Hematopoietic multipotent progenitor cell treated with erythropoietin and hydrocortisone succinate and interleukin-3 and kit ligand, for 6 days (in vitro differentiated cells): ENCODE data around the gene TRIP13.
A peak's percentile ranks its signal among the peaks of the same experiment; 100 is the strongest.

Experiments used
- DNase-seq: peaks from one replicate; pipeline ENCODE4 v3.0.0-alpha.2; 2015

The TRIP13 gene

DNA sequence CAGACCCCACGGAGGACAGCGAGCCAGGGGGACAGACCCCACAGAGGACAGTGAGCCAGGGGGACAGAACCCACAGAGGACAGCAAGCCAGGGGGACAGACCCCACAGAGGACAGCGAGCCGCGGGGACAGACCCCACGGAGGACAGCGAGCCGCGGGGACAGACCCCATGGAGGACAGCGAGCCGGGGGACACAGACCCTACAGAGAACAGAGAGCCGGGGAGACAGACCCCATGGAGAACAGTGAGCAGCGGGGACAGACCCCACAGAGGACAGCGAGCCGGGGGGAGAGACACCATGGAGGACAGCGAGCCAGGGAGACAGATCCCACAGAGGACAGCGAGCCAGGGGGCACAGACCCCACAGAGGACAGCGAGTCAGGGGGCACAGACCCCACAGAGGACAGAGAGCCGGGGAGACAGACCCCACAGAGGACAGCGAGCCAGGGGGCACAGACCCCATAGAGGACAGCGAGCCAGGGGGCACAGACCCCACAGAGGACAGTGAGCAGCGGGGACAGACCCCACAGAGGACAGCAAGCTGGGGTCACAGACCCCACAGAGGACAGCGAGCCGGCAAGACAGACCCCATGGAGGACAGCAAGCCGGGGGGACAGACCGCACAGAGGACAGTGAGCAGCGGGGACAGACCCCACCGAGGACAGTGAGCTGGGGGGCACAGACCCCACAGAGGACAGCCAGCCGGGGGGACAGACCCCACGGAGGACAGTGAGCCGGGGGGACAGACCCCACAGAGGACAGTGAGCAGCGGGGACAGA lies 37.5 kb upstream of the TRIP13 start:
- no peak for DNase-seq

DNA sequence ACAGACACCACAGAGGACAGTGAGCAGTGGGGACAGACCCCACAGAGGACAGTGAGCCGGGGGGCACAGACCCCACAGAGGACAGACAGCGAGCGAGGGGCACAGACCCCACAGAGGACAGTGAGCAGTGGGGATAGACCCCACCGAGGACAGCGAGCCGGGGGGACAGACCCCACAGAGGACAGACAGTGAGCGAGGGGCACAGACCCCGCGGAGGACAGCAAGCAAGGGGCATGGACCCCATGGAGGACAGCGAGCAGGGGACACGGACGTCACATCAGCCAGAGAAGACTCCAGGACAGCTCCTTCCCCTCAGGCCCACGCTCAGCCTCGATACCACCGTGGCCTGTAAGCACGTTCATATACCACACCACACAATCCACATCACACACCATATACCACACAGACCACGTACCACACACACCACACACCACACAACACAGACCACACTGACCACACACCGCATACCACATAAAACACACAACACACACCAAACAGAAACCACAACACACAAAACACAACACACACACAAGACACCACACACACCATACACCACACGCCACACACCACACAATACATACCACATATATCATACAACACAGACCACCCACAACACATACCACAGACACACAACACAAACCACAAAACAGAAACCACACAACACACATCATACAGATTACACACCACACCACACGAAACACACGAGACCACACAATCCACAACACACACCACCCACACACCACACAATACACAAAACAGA lies 36.7 kb upstream of the TRIP13 start:
- DNase-seq = peak; percentile 16

- DNase-seq = no peak
These were observed 35.9 kb upstream of the TRIP13 start for GRCh38 chr5:856531-857425.

GRCh38 chr5:858726-859125 lies 34.0 kb upstream of the TRIP13 start:
- DNase-seq = no peak

- no peak for DNase-seq
These were observed 33.3 kb upstream of the TRIP13 start for GRCh38 chr5:859391-859790.

GRCh38 chr5:859798-860296 lies 32.8 kb upstream of the TRIP13 start:
- DNase-seq = no peak

DNA sequence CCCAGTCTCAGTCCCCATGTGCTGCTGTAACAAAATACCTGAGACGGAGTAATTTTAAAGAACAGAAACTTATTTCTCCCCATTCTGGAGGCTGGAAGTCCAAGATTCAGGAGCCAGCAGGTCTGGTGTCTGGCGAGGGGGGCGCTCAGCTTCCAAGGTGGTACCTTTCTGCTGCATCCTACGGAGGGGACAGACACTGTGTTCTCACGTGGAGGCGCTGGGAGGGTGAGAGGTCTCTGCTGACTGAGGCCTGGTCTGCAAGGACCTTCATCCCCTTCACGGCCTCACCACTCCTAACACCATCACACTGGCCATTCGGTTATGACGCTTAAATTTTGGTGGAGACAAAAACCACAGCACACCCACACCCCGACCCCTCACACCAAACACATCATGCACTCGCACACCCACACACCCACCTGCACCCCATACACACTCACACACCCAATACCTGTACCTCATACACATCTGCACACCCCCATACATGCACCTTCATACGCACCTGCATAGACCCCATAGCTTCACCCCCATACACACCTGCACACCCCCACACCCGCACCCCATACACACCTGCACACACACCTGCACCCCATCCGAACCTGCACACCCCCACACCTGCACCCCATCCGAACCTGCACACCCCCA lies 32.1 kb upstream of the TRIP13 start:
- no peak for DNase-seq

- no peak for DNase-seq
These were observed 31.0 kb upstream of the TRIP13 start for GRCh38 chr5:861442-862366.

DNA sequence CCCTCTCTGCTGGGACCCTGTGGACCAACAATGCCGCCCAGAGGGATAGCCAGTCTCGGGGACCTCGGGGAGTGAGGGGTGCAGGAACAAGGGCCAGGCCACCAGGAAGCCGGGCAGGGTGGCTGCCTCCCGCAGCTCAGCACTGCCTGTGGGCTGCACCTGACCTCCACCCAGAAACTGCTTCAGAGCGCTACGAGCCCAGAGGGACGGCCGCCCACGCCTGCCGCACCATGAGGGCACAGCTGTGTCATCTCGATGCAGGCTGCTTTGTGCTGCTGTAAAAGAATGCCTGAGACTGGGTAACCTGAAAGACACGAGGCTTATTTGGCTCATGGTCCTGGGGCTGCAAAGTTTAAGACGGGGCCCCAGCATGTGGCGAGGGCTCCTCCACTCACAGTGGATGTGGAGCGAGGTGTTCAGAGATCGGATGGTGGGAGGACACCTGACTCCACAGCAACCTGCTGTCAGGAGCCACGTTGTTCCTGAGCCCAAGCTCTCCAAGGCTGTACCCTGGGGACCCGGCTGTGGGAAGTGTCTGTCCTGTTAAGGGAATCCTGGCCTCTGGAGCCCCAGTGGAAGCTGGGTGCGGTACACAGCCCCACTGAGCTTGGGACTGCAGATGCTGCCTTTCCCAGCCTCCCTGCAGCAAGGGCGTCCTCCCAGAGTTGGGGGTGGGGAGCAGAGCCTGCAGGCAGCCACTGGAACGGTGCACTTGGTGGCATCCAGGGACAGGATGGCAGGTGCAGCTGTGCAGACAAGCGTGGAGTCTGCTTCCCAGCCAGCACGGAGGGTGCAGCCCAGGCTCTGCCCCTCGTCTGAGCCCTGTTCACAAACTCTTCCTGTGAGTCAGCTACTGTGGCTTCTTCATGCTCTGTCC lies 30.1 kb upstream of the TRIP13 start:
- no peak for DNase-seq

GRCh38 chr5:863244-863805 lies 29.4 kb upstream of the TRIP13 start:
- no peak for DNase-seq

- DNase-seq = no peak
These were observed 28.1 kb upstream of the TRIP13 start for GRCh38 chr5:864492-865167.

DNA sequence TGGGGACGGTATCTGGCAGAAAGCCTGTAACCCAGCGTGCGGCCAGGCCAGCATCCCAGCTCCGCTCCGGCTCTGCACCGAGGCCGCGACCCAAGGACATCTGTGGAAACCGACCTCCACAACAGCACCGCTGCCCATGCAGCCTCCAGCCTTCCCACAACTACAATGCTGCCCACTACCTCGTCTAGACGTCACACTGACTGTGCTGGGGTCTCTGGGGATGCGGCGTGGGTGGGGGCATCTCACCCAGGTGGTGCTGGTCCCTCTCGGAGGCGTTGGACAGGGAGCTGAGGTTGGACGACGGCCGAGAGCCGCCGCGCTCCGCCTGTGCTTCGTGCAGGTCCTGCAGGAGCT lies 27.5 kb upstream of the TRIP13 start:
- DNase-seq = no peak

DNA sequence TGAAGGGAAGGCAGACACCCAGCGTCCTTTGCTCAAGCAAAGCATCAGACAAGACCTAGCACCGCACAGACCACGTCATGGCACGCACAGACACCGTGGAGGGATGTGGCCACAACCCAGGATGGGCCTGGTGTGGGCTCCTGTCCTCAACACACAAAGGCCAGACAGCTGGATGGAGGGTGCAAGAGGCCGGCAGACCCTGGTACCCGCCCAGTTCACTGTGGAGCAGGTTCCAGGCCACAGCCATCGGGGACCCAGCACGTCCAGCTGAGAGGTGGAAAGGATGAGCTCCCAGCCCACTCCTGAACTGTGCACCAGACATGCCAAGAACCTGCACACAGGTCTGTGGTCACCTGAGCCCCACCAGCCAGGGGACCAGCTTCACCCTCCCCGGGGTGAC lies 26.9 kb upstream of the TRIP13 start:
- no peak for DNase-seq

DNA sequence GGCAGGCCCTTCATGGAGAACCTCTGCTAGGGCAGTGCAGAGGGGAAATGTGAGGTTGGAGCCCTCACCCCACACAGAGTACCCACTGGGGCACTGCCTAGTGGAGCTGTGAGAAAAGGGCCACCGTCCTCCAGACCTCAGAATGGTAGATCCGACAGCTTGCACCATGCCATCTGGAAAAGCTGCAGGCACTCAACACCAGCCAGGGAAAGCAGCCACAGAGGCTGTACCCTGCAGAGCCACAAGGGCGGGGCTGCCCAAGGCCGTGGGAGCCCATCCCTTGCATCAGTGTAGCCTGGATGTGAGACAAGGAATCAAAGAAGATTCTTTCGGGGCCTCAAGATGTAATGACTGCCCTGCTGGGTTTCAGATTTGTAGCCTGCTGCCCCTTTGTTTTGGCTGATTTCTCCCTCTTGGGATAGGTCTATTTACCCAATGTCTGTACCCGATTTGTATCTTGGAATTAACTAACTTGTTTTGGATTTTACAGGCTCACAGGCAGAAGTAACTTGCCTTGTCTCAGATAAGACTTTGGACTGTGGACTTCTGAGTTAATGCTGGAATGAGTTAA lies 25.3 kb upstream of the TRIP13 start:
- no peak for DNase-seq

- DNase-seq = no peak
These were observed 24.1 kb upstream of the TRIP13 start for GRCh38 chr5:868428-869135.

DNA sequence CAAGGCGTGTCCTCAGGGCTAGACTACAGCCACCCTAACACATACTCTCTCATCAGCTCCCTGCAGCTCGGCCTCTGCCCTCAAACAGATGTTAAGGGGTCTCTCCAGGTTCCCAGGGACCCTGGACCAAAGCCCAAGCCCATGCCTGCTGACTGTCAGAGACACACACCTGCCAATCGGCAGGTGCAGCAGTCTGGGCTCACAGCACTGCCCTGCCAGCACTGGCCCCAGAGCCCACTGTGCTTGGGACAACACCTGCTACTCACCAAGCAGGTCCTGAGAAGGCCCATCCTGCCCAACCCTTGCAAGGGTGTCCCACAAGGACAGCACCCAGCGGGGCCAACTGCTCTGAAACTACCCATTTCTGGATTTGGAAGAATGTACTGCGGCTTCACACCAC lies 21.7 kb upstream of the TRIP13 start:
- no peak for DNase-seq

DNA sequence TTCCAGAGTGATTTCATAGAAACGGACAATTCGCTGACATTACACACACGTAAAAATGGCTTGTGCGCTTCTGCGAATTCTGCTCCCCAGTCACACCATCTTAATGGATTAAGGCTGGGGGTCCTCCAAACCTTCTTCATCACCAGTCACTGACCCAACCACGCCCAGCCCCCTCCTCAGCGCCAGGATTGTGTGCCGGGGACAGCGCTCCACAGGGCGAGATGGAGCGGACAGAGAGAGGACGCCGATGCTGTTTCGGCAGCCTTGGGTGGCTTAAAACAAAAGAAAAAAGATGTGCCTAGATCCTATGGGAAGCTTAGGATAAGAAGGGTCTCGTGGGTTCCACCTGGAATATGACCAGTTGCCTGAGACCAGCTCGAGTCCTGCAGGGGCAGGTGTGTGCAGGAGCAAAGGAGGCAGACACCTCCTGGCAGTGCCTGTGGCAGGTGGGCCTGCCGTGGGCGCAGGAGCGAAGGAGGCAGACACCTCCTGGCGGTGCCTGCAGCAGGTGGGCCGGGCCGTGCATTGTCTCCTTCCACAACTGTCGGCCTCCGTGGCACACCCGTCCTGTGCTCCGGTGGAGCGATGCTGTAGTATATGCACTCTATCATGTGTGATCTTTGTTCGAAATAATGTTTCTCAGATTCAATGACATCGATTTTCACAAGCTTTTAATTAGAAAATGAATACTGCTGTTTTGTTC lies 20.9 kb upstream of the TRIP13 start:
- DNase-seq = no peak

- no peak for DNase-seq
These were observed 20.4 kb upstream of the TRIP13 start for GRCh38 chr5:872301-872700.
